DMS53 (cell line): ENCODE results near the gene IL13RA1.
A peak's percentile ranks its signal among the peaks of the same experiment; 100 is the strongest.
"Not testable (repeated sequence)": the region's sequence is repeated elsewhere in the genome, so short reads cannot be mapped to it uniquely, and the experiment has no call there.

ENCODE experiments used
- DNase-seq: peaks from one replicate; lab custom pipeline; 2025; lab: John Stamatoyannopoulos, UW

The IL13RA1 gene

DNA sequence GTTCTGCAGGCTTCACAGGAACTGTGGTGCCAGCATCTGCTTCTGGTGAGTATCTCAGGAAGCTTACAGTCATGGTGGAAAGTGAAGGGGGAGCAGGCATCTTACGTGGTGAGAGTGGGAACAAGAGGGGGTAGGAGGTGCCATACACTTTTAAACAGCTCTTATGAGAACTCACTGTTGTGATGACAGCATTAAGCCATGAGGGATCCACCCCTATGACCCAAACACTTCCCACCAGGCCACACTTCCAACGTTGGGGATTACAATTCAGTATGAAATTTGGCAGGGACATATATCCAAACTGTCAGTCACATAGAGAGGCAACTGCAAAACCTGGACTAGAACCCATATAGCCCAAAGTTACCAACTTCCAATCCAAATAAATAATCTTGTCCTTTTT lies 53.1 kb downstream of the IL13RA1 start:
- no peak for DNase-seq

DNA sequence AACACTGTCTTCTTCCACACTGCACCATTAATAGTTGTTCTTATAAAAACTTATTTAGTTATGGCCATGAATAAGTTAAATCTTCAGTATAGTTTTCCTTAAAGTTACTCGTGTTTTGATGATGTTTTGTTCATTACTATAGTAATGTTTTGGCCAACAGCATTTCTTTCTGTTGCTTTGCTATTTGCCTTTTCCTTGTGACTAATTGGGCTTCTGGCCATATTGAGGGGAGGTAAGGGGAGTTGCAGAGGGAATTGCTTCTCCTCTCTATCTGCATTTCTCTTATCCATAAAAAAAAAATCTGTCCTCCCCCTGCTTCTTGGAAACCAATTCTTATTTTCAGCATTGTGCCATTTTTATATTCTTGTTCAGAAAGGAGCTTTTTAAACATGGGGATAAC lies 53.5 kb downstream of the IL13RA1 start:
- no peak for DNase-seq

DNA sequence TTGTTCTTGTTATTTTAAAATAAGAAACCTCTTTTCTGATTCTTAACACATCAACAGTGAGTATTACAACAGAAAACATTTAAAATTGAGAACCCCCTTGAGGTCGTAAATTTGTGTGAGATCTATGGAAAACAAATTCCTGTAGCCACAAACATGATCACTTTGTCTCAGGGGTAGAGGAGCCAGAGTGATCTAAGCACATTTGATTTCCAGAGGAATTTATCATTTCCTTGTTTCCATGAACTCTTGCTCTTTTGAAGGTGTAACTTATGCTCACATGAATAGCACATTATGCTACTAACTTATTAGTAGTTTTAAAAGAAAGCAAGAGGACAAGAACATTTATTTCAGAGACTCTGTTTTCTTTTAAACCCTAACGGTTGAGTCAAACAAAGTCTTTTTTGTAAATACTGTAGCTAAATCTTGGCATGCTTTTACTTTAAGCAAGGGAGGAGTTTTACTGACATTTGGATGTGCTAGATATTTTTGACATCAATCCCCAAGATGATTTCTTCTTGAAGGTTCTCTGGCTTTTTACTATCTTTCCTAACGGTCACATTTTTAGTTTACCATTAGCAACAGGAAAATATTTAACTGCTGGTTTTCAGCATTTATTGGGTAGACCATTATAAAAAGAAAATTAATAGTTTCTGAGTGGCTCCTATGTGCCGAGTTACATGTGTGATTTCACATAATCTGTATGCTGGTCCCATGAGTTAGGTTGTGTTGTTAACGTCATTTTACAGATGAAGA lies 68.3 kb downstream of the IL13RA1 start:
- no peak for DNase-seq

DNA sequence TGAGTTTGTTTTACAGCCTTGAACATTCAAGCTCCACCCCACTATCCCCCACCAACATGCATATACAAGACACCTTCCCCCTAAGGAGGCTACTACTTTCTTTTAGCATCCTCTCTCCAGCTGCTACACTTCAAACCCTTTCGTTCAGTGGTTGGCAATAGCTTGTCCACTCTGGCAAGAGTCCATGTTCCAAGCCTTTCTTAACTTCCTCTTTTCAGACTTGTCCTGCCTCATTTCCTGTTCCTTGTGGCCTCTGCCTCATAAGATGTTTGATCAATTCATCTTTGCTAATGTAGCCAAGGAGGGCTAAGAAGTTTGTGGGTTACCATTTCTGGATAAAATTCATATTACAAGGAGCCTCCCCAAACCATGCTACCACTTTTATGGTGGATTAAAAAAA lies 75.5 kb downstream of the IL13RA1 start:
- no peak for DNase-seq

DNA sequence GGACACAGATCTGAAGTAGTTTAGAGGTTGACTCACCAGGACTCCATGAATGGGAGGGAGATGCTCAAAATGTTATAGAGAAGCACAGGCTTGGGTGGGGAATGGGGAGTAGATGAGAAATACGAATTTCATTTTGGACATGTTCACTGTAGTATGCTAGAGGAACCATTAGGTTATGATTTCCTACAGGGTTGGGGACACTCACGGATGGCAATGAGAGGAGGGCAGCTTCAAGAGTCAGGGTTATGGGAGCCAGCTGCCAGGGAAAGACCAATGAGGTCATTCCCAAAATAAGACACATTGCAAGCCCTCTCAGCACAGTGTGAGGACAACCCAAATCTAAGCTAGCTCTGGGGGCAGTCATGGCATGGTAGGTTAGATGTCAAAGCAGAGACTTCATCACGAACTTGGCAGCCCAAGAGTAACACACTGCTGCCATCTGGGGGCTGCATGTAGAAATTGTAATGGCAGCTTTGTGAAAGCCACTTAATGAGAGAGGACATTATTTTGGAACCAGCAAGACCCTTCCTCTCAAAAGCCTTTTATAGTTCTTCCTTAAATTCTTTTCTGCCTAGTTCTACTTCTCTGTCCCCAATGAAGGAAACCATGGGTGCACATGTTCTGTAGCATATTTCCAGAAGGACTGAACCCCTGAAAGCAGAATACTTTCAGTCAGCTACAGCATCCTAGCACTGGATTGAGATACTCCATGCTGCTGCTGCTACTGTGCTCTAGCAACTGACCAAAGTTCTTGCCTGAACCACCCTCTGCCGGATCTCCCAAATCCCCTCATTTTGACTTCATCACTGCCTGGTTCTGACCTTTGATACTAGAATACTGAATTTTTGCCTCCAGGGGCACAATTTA lies 80.0 kb downstream of the IL13RA1 start:
- DNase-seq, result peak; percentile 72

DNA sequence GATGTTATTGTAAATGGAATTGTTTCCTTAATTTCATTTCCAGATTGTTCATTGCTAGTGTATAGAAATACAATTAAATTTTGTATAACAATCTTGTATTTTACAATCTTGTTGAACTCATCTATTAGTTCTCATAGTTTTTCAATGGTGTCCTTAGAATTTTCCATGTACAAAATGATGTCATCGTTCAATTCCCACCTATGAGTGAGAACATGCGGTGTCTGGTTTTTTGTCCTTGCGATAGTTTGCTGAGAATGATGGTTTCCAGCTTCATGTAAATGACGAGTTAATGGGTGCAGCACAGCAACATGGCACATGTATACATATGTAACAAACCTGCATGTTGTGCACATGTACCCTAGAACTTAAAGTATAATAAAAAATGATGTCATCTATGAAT lies 89.9 kb downstream of the IL13RA1 start:
- DNase-seq, result not testable (repeated sequence)

DNA sequence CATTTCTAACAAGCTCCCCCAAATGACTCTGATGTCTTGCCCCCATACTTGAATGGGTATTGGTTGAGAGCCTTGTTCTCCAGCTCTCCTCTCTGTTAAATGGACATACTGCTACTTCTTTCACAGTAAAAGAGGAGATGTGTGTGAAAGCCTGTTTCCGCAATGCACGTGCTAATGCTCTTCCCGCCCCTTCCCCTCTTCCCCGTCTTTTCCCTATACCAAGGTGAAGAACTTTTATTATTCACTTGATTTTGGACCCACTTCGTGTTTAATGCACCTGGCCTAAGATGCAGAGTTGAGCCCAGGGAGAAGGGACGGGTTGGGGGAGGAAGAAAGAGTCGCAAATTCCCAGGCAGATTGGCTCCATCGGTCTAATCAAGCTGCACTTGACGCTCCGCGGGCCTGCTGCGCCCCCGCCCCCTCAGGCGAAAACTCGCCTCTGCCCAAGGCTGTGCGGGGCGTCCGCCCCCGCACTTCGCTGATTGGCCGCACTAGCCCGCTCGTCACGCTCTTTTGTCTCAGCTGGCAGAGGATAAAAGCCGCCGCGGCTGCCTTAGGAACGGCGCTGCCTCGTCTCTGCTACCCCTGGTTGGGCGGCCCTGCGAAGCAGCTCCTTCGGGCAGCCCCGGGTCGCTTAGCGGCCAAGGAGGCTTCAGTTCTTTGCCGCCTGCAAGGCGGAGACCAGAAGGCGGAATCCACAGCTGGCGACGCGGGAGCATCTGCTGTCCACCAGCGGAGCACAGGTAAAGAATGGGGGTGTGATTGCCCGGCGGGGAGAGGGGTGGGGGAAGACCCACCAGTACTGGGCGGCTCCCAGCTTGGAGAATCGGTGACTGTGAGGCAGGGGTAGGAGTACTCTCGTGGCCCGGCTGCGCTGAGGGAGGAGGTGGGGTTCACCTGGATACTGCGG lies 96.1 kb downstream of the IL13RA1 start, which contains the start of gene ZCCHC12:
TSS of gene ZCCHC12 (plus strand) at position 562 of the 910 bp plus-strand sequence. CDS start 1,421 bp downstream, outside the sequence.
- DNase-seq, result peak; percentile 79

DNA sequence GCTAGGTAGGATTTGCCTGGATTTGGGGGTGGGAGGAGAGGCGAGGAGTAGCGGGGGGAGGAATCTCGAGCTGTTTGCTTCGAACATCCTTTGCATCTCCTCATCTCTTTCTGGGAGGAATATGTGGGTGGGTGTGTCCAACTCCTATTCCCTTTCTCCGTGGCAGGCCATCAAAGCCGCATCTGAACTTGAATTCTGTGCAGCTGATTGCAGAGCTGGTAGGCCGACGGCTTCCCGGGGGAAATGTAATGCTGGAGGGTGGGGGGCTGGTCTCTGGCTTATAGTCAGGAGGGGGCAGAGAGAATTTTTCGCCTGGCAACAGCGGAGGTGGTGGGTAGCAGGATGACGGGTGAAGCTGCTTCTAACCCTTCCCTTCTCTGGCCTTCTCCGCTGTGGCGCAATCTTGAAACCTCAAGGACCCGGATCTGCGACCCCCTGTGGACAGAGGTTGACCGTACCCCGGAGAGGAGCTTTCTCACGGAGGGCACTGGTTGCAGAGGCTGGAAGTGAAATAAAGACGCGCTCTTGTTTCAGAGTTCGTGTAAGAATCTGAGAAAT lies 96.8 kb downstream of the IL13RA1 start:
- peak; percentile 25 for DNase-seq

DNA sequence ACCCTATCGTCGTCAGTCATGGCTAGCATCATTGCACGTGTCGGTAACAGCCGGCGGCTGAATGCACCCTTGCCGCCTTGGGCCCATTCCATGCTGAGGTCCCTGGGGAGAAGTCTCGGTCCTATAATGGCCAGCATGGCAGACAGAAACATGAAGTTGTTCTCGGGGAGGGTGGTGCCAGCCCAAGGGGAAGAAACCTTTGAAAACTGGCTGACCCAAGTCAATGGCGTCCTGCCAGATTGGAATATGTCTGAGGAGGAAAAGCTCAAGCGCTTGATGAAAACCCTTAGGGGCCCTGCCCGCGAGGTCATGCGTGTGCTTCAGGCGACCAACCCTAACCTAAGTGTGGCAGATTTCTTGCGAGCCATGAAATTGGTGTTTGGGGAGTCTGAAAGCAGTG lies 97.8 kb downstream of the IL13RA1 start:
- peak; percentile 5 for DNase-seq

DNA sequence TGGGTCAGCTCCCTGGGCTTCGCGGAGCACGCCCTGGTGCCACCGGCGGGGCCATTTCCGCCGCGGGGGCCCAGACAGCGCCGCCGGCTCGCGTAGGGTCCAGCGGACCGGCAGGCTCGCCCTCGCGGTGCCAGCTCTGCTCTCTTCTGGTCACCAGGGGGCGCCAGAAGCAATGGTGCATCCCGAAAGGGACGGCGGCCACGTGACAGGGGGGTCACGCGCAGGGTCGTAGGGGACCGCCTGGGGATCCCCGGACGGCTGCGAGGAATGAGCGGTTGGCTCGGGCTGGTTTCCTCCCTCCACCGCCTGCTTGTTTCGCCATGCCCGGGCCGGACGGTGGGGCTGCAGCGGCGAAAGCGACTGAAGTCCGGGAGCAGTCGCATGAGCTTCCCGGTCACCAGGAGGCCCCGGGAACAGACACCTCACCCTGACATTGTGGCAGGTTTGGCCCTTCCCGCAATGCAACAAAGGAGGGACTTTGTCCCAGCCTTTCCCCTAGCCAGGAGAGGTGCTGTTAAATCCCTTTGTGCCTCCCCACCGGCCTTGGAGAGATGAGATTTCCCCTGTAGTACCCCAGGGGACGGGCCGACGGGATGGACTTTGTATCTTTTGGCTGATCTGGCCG lies 112.0 kb downstream of the IL13RA1 start:
- peak; percentile 84 for DNase-seq
